Mesenchymal stem cell (in vitro differentiated cells and primary cell): ENCODE data around the gene CS.

Experiments
- DNase-seq: peaks from one replicate; pipeline ENCODE4 v3.0.0-alpha.2; 2013
- H2AFZ ChIP-seq: one replicate; pipeline ENCODE4 v1.6.1; 2013; ENCODE audit warnings: low read depth, mild to moderate bottlenecking, control low read depth, inconsistent platforms, low read length, moderate library complexity
- H2AK5ac ChIP-seq: 2 replicates; pipeline ENCODE4 v1.6.1; 2013; ENCODE audit warnings: low read length, moderate library complexity, mild to moderate bottlenecking, inconsistent platforms; ENCODE audit not compliant: severe bottlenecking
- H2BK120ac ChIP-seq: one replicate; pipeline ENCODE4 v1.6.1; 2013; ENCODE audit warnings: low read depth, mild to moderate bottlenecking, inconsistent platforms, low read length, moderate library complexity
- H2BK12ac ChIP-seq, 2 experiments: one replicate each; pipeline ENCODE4 v1.6.1; 2013; ENCODE audit warnings: inconsistent platforms in 2 of 2, low read length in 2 of 2, mild to moderate bottlenecking in 2 of 2, moderate library complexity in 2 of 2, control low read depth in 1 of 2
- H2BK15ac ChIP-seq: one replicate; pipeline ENCODE4 v1.6.1; 2013; ENCODE audit warnings: mild to moderate bottlenecking, low read depth, inconsistent platforms; ENCODE audit not compliant: poor library complexity, severe bottlenecking
- H2BK5ac ChIP-seq: 2 replicates; pipeline ENCODE4 v1.6.1; 2013; ENCODE audit warnings: low read depth, mild to moderate bottlenecking, low read length, control low read depth, inconsistent platforms; ENCODE audit not compliant: poor library complexity, severe bottlenecking
- H3K14ac ChIP-seq, 2 experiments: one replicate each; pipeline ENCODE4 v1.6.1; 2013; ENCODE audit warnings: inconsistent platforms in 2 of 2, low read length in 2 of 2, control low read depth in 1 of 2, mild to moderate bottlenecking in 1 of 2, moderate library complexity in 1 of 2
- H3K18ac ChIP-seq, 2 experiments: one replicate each; pipeline ENCODE4 v1.6.1; 2013; ENCODE audit warnings: inconsistent platforms in 2 of 2, low read length in 2 of 2, control low read depth in 1 of 2, low read depth in 1 of 2, mild to moderate bottlenecking in 1 of 2
- H3K23ac ChIP-seq, 2 experiments: one replicate each; pipeline ENCODE4 v1.6.1; 2013; ENCODE audit warnings: inconsistent platforms in 2 of 2, low read length in 2 of 2, mild to moderate bottlenecking in 2 of 2, moderate library complexity in 2 of 2, control low read depth in 1 of 2
- H3K27ac ChIP-seq: 2 replicates; pipeline ENCODE4 v1.5.1; 2013; ENCODE audit warnings: mild to moderate bottlenecking, moderate library complexity, low read length, control low read depth, inconsistent platforms; ENCODE audit not compliant: poor library complexity, severe bottlenecking
- H3K27me3 ChIP-seq, 2 experiments: 2 replicates each; pipeline versions ENCODE4 v1.6.1 to v1.7.0; 2013; ENCODE audit warnings: low read length in 2 of 2, mild to moderate bottlenecking in 2 of 2, moderate library complexity in 2 of 2, control low read depth in 1 of 2, inconsistent platforms in 1 of 2; ENCODE audit not compliant: control insufficient read depth in 1 of 2, insufficient read depth in 1 of 2
- H3K36me3 ChIP-seq, 2 experiments: 2 replicates each; pipeline versions ENCODE4 v1.6.1 to v1.7.0; 2013; ENCODE audit warnings: low read length in 2 of 2, control low read depth in 1 of 2, inconsistent platforms in 1 of 2, low read depth in 1 of 2, mild to moderate bottlenecking in 1 of 2; ENCODE audit not compliant: insufficient read depth in 2 of 2, control insufficient read depth in 1 of 2
- H3K4ac ChIP-seq, 2 experiments: one replicate each; pipeline ENCODE4 v1.6.1; 2013; ENCODE audit warnings: inconsistent platforms in 2 of 2, low read length in 2 of 2, mild to moderate bottlenecking in 2 of 2, moderate library complexity in 2 of 2, control low read depth in 1 of 2, low read depth in 1 of 2
- H3K4me1 ChIP-seq: 2 replicates; pipeline ENCODE4 v1.6.1; 2013; ENCODE audit warnings: low read depth, low read length, control low read depth; ENCODE audit not compliant: control insufficient read depth, insufficient read depth
- H3K4me2 ChIP-seq: 2 replicates; pipeline ENCODE4 v1.6.1; 2013; ENCODE audit warnings: low read length, mild to moderate bottlenecking, inconsistent platforms; ENCODE audit not compliant: poor library complexity, severe bottlenecking
- H3K4me3 ChIP-seq, 2 experiments: 2 replicates each; pipeline versions ENCODE4 v1.5.1 to v1.7.0; 2013; ENCODE audit warnings: low read length in 2 of 2, mild to moderate bottlenecking in 2 of 2, control low read depth in 1 of 2, low read depth in 1 of 2; ENCODE audit not compliant: insufficient read depth in 1 of 2
- H3K79me1 ChIP-seq: replicated peaks from 2 replicates; pipeline ENCODE4 v1.6.1; 2013; ENCODE audit warnings: mild to moderate bottlenecking, control low read depth, low read length, inconsistent platforms; ENCODE audit not compliant: poor library complexity, severe bottlenecking
- H3K9ac ChIP-seq: 2 replicates; pipeline ENCODE4 v1.7.0; 2013; ENCODE audit warnings: mild to moderate bottlenecking, low read length, moderate library complexity
- H3K9me3 ChIP-seq: 2 replicates; pipeline ENCODE4 v1.7.0; 2013; ENCODE audit warnings: mild to moderate bottlenecking, low read length; ENCODE audit not compliant: control insufficient read depth
- H4K8ac ChIP-seq: one replicate; pipeline ENCODE4 v1.6.1; 2013; ENCODE audit warnings: inconsistent platforms, mild to moderate bottlenecking, low read length, moderate library complexity
- H4K91ac ChIP-seq: one replicate; pipeline ENCODE4 v1.6.1; 2013; ENCODE audit warnings: mild to moderate bottlenecking, low read length, inconsistent platforms
- WGBS: methylation state at CpG from one replicate; pipeline ENCODE4 v1.1.7; 2013; ENCODE audit warnings: mixed read lengths; 5-methylcytosine and 5-hydroxymethylcytosine counted together

CS gene

DNA sequence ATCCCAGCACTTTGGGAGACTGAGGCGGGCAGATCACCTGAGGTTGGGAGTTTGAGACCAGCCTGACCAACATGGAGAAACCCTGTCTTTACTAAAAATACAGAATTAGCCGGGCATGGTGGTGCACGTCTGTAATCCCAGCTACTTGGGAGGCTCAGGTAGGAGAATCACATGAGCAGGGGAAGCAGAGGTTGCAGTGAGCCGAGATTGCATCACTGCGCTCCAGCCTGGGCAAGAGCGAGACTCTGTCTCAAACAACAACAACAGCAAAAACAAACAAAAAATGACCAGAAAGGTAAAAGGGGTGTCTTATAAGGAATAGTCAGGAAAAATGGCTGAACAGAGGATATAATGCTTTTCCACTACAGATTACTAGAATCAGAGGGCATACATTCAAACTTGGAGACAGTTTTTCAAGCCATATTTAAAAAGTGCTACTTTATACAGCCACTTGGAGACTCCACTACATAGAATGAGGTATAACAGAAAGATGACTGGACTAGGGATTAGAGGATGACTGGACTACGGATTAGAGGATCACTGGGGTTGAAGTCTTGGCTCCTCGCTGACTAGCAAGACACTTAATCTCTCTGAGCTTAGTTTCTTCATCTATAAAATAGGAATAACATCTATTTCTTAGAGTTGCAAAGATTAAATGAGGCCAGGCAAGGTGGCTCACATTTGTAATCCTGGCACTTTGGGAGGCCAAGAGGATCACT lies 4.9 kb upstream of the CS start:
- no peak overlapping the region for H3K27ac ChIP-seq
- H2AK5ac ChIP-seq, result no peak overlapping the region
- peaks cover 16% of the 10 kb centered on the region for H3K79me1 ChIP-seq
- DNase-seq, result no peak
- H3K4me3 ChIP-seq, result no peak overlapping the region
- H3K36me3 ChIP-seq, result peaks cover 25 to 57% of the 10 kb centered on the region in 2 experiments
- H2BK12ac ChIP-seq, result no peak overlapping the region
- H2BK15ac ChIP-seq, result no peak overlapping the region
- H3K18ac ChIP-seq, result no peak overlapping the region
- no peak overlapping the region for H4K91ac ChIP-seq
- H3K23ac ChIP-seq, result no peak overlapping the region
- no peak overlapping the region for H2AFZ ChIP-seq
- H3K27me3 ChIP-seq, result no peaks in the 10 kb centered on the region
- H3K9ac ChIP-seq, result no peak overlapping the region
- peaks cover 13% of the 10 kb centered on the region for H3K4me1 ChIP-seq
- no peak overlapping the region for H2BK120ac ChIP-seq
- no peak overlapping the region for H3K14ac ChIP-seq
- H3K4ac ChIP-seq, result no peak overlapping the region
- H3K4me2 ChIP-seq, result no peak overlapping the region
- WGBS, result 93% methylated on average over 3 of the region's 8 CpGs
- H2BK5ac ChIP-seq, result no peak overlapping the region
- H3K9me3 ChIP-seq, result no peaks in the 10 kb centered on the region
- H4K8ac ChIP-seq, result no peak overlapping the region

DNA sequence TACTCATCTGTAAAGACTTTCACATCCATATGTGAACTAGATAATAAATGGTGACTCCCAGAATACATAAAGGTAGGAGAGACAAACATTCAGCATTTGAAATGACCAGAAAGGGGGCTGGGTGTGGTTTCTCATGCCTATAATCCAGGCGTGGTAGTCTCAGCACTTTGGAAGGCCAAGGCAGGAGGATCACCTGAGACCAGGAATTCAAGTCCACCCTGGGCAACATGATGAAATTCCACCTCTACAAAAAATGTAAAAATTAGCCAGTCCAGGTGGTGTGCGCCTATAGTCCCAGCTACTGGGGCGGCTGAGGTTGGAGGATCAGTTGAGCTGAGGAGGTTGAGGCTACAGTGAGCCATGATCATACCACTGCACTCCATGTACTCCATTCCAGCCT lies 4.1 kb upstream of the CS start:
- no peak overlapping the region for H3K4ac ChIP-seq
- no peaks in the 10 kb centered on the region for H3K9me3 ChIP-seq
- no peak overlapping the region for H2BK120ac ChIP-seq
- no peak overlapping the region for H3K9ac ChIP-seq
- no peak overlapping the region for H2AFZ ChIP-seq
- H3K4me1 ChIP-seq, result peaks cover 13% of the 10 kb centered on the region
- H3K27ac ChIP-seq, result no peak overlapping the region
- no peaks in the 10 kb centered on the region for H3K27me3 ChIP-seq
- no peak overlapping the region for H4K8ac ChIP-seq
- no peak overlapping the region for H3K18ac ChIP-seq
- H3K4me3 ChIP-seq, result no peak overlapping the region
- H3K14ac ChIP-seq, result no peak overlapping the region
- H3K79me1 ChIP-seq, result peaks cover 16% of the 10 kb centered on the region
- no peak overlapping the region for H3K4me2 ChIP-seq
- H3K23ac ChIP-seq, result no peak overlapping the region
- WGBS, result 100% methylated on average over 3 of the region's 3 CpGs
- no peak overlapping the region for H2BK15ac ChIP-seq
- H2AK5ac ChIP-seq, result no peak overlapping the region
- no peak overlapping the region for H2BK12ac ChIP-seq
- H4K91ac ChIP-seq, result no peak overlapping the region
- H2BK5ac ChIP-seq, result no peak overlapping the region
- no peak for DNase-seq
- peaks cover 25 to 51% of the 10 kb centered on the region in 2 experiments for H3K36me3 ChIP-seq

DNA sequence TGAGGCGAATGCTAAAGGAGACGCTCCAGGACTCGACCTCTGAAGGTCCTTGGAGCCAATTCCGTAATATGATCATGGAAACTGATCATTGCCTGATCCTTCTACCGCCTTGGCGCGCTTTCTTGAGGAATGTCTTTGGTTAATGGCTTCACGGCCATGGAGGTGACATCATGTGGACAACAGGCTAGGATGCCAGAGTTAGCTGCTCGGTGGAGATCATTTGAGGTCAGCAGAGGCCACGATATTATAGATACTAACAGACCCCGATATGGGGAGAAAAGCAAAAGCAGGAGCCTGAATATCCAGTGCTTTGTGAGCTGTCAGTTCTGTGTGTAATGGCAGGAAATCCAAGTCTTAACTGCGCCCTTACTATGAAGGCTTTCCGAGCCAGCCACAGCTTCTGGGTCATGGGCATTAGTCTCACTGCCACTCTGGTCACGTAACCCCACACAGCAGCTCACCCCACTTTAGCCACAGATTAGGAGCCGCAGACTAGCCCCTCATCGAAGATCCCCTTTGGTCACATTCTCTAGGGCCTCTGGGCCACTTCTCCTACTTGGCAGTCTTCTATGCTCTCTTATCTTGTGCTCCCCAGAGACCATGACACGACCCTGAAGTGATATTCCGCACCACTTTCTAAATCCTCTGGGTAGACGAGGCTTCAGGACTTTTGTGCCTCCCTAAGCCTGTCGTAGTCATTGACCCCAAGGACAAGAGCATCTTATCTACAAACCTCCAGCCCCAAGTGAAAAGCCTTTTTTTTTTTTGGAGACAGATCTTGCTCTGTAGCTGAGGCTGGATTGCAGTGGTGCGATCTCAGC lies 724 bp upstream of the CS start:
- H3K23ac ChIP-seq, result no peak overlapping the region
- H3K9me3 ChIP-seq, result no peaks in the 10 kb centered on the region
- H2AK5ac ChIP-seq, result peak overlapping the region; percentile 58
- H3K4me1 ChIP-seq, result peaks cover 14% of the 10 kb centered on the region
- H3K9ac ChIP-seq, result peak overlapping the region; percentile 91
- H3K4ac ChIP-seq, result peak overlapping the region; percentile 73 to 75
- H3K36me3 ChIP-seq, result peaks cover 19 to 37% of the 10 kb centered on the region in 2 experiments
- no peak overlapping the region for H2BK120ac ChIP-seq
- H3K4me2 ChIP-seq, result peak overlapping the region; percentile 67
- H2BK5ac ChIP-seq, result no peak overlapping the region
- no peak overlapping the region for H2BK15ac ChIP-seq
- 69% methylated on average over 21 of the region's 21 CpGs for WGBS
- H3K4me3 ChIP-seq, result peak overlapping the region in 1 of 2 experiments; percentile 95
- peak overlapping the region; percentile 78 to 88 for H3K18ac ChIP-seq
- peak overlapping the region; percentile 73 for H4K91ac ChIP-seq
- no peak overlapping the region for H2BK12ac ChIP-seq
- peak overlapping the region; percentile 78 for H3K27ac ChIP-seq
- H2AFZ ChIP-seq, result no peak overlapping the region
- H4K8ac ChIP-seq, result peak overlapping the region; percentile 96
- H3K79me1 ChIP-seq, result peaks cover 12% of the 10 kb centered on the region
- no peak overlapping the region for H3K14ac ChIP-seq
- no peaks in the 10 kb centered on the region for H3K27me3 ChIP-seq
- DNase-seq, result no peak

DNA sequence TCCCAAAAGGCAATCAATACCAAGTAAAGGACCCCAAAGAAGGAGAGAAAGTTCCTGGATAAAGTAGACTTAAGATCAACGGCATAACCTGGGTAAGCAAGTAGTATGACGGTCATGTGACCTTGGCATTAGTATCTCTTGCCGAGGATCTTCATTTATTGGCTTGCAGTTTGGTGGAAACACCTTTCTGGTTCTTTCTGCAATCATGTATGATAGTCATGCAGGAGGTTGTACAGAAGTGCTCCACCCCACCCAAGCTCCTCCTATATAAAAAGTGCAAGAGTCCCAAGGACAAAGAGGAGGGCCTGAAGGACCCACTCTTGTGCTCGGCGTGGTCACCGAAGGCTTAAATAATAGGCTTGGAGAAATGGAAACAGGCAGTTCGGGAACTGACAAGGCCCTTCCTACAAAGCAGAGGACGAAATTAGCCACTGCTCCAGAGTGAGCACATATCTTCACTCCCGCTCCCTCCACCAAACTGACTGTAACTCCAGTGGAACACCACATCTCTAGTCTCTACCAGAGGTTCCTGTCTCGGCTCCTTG lies 750 bp downstream of the CS start:
- Histone ChIP-seq H4K8ac (no peak overlapping the region), H2AK5ac (no peak overlapping the region), H2AFZ (no peak overlapping the region), H3K18ac (peak overlapping the region; percentile 72 to 96), H2BK12ac (no peak overlapping the region), H3K27me3 (no peaks in the 10 kb centered on the region), H4K91ac (peak overlapping the region; percentile 94), H3K23ac (no peak overlapping the region), H3K9ac (peak overlapping the region; percentile 91), H3K4ac (peak overlapping the region in 1 of 2 experiments; percentile 86), H3K4me3 (peak overlapping the region; percentile 90 to 95), H3K79me1 (peaks cover 7% of the 10 kb centered on the region), H3K36me3 (peaks cover 15 to 24% of the 10 kb centered on the region in 2 experiments), H3K9me3 (no peaks in the 10 kb centered on the region), H2BK120ac (no peak overlapping the region), H3K4me2 (peak overlapping the region; percentile 61), H2BK5ac (no peak overlapping the region), H3K27ac (peak overlapping the region; percentile 91), H3K4me1 (peaks cover 14% of the 10 kb centered on the region), H2BK15ac (no peak overlapping the region), H3K14ac (peak overlapping the region in 1 of 2 experiments; percentile 94)
- 10% methylated on average over 10 of the region's 10 CpGs for WGBS
- DNase-seq, result no peak
